HepG2 (cell line): Measurements from ENCODE around the gene DENND4B. TPM values are rescaled to one million over a fixed set of nuclear protein-coding genes. Genes with fewer than 3 reads are reported as not detected.

Experiments
- DBP ChIP-seq: sonication (generic); formaldehyde crosslinking; IDR thresholded peaks from 2 replicates; pipeline ENCODE4 v1.4.0; 2020; ENCODE audit warnings: missing genetic modification reagents; ENCODE audit errors: not compliant biosample characterization
- GATA4 ChIP-seq: sonication (generic); IDR thresholded peaks from 2 replicates; pipeline ENCODE4 v1.6.1; 2016; ENCODE audit warnings: antibody characterized with exemption, low read depth, borderline replicate concordance
- HDAC6 ChIP-seq: fragments of 200-600 bp; sonication (generic); IDR thresholded peaks from 2 replicates; pipeline ENCODE4 v1.7.0; 2017; ENCODE audit warnings: mild to moderate bottlenecking, antibody characterized with exemption, low read length, low read depth
- MED13 ChIP-seq: sonication (generic); formaldehyde crosslinking; IDR thresholded peaks from 2 replicates; pipeline ENCODE4 v1.5.0; 2020; ENCODE audit warnings: missing genetic modification reagents
- NFE2L1 ChIP-seq: sonication (generic); formaldehyde crosslinking; IDR thresholded peaks from 2 replicates; pipeline ENCODE4 v1.4.0; 2020; ENCODE audit warnings: missing genetic modification reagents, mild to moderate bottlenecking, borderline replicate concordance
- PBX3 ChIP-seq: sonication (generic); formaldehyde crosslinking; IDR thresholded peaks from 2 replicates; pipeline ENCODE4 v1.8.1; 2023; ENCODE audit warnings: missing genetic modification reagents, inconsistent platforms, borderline replicate concordance
- RFX3 ChIP-seq: IDR thresholded peaks from 2 replicates; pipeline ENCODE4 v1.6.1; 2016; ENCODE audit warnings: missing biosample characterization, missing genetic modification reagents
- TEAD3 ChIP-seq: optimal IDR thresholded peaks from 2 replicates; pipeline ENCODE3; 2016; ENCODE audit warnings: borderline replicate concordance
- ZBTB34 ChIP-seq: sonication (generic); formaldehyde crosslinking; IDR thresholded peaks from 2 replicates; pipeline ENCODE4 v1.8.0; 2022; ENCODE audit warnings: mild to moderate bottlenecking, missing genetic modification reagents
- ZFP41 ChIP-seq: sonication (generic); formaldehyde crosslinking; IDR thresholded peaks from 2 replicates; pipeline ENCODE4 v1.4.0; 2020; ENCODE audit warnings: mild to moderate bottlenecking, missing genetic modification reagents, borderline replicate concordance
- ZMYM4 ChIP-seq: sonication (generic); formaldehyde crosslinking; IDR thresholded peaks from 2 replicates; pipeline ENCODE4 v1.8.1; 2023; ENCODE audit warnings: mild to moderate bottlenecking, missing genetic modification reagents
- ZNF256 ChIP-seq: sonication (generic); formaldehyde crosslinking; conservative IDR thresholded peaks from 2 replicates; pipeline ENCODE4 v1.4.0; 2020; ENCODE audit warnings: missing genetic modification reagents
- ZNF335 ChIP-seq: sonication (generic); formaldehyde crosslinking; IDR thresholded peaks from 2 replicates; pipeline ENCODE4 v1.4.0; 2020; ENCODE audit warnings: missing genetic modification reagents
- ZNF354B ChIP-seq: sonication (generic); formaldehyde crosslinking; IDR thresholded peaks from 2 replicates; pipeline ENCODE4 v1.8.0; 2022; ENCODE audit warnings: mild to moderate bottlenecking, missing genetic modification reagents
- ZNF773 ChIP-seq: sonication (generic); formaldehyde crosslinking; IDR thresholded peaks from 2 replicates; pipeline ENCODE4 v1.4.0; 2020; ENCODE audit warnings: missing genetic modification reagents, borderline replicate concordance
- ZZZ3 ChIP-seq: sonication (generic); formaldehyde crosslinking; IDR thresholded peaks from 2 replicates; pipeline ENCODE4 v1.4.0; 2020; ENCODE audit warnings: missing genetic modification reagents, mild to moderate bottlenecking, borderline replicate concordance
- polyA plus RNA-seq, 8 experiments: library from polyadenylated mRNA; depleted of rRNA in 3 of 8; stranded (reverse) in 7 of 8; unstranded in 1 of 8; fragments of >200 nt; fragmentation: Illumina TruSeq in 4 of 8; extraction: Trizol in 4 of 8; gene quantifications; 2 replicates each; pipeline versions ENCODE4 v1.2.1 to v1.2.3, GENCODE V29; 2011 to 2016; ENCODE audit warnings: low read depth in 4 of 8, missing spikeins in 1 of 8, mixed read lengths in 1 of 8; ENCODE audit not compliant: insufficient read depth in 1 of 8
- total RNA-seq, 5 experiments: library from RNA; depleted of rRNA; stranded (reverse); fragments of >200 nt; fragmentation: Illumina TruSeq; extraction: Trizol; gene quantifications; 2 replicates each; pipeline ENCODE4 v1.2.3, GENCODE V29; 2016; ENCODE audit warnings: low read depth in 1 of 5
- TF ChIP-seq, protein P1 (sequence below): sonication (generic); formaldehyde crosslinking; conservative IDR thresholded peaks from 2 replicates; pipeline ENCODE4 v1.4.0; 2020; ENCODE audit warnings: mild to moderate bottlenecking, missing genetic modification reagents, moderate library complexity
- TF ChIP-seq, protein P2 (sequence below): IDR thresholded peaks from 2 replicates; pipeline ENCODE4 v1.6.1; 2018; ENCODE audit warnings: missing genetic modification reagents, mild to moderate bottlenecking, missing compliant biosample characterization
- TF ChIP-seq, protein P3 (sequence below): sonication (generic); formaldehyde crosslinking; IDR thresholded peaks from 2 replicates; pipeline ENCODE4 v1.4.0; 2020; ENCODE audit warnings: low read depth, mild to moderate bottlenecking, missing genetic modification reagents

DENND4B gene
- total and polyA plus RNA-seq, 2 of the 13 experiments (the other 11 are each of a cell fraction or from before 2014, with no cell fraction given), result 15.1 to 20.3 TPM

DNA sequence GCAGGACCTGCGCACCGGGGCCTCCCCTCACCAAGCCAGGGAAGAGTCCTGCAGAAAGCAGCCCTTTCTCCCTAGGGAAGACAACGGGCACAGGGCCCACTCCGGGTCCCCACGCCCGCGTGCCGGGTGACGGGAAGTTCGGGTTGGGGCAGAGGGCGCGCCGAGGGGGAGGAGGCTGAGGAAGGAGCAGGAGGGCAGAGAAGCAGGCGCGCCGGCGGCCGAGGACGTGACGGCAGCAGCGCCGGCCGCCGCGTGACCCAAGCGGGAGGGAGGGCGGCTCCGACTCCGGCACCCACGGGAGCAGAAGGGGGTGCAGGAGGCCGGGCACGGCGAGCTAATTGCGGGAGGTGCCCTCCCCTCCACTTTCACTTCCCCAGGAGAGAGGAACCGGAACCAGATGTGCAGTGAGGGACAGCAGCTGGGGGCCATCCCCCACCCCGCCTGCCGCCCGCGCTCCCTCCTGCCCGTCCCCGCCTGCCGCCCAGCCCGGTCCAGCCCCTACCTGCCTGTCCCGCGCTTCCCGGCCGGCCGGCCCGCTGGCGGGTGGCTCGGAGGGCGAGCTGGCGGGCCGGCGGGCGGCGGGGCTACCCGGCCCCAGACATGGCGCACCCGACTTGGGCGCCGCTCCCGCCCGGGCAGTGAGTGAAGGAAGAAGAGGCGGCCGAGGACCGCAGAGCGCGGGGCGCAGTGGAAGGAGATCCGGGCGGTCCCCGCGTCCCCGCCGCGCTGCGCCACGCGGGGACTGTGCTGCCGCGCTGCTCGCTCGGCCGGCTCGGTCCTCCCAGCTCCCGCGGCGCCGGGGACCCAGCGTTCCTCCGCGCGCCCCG is 510 bp downstream of the DENND4B start (continued):
- TF ChIP-seq ZZZ3 (CRISPR knock-in tag), result no peak; the same call in 1 of the 2 replicates
- TF ChIP-seq ZNF256 (CRISPR knock-in tag), result no peak
- no peak for TF ChIP-seq MED13 (CRISPR knock-in tag)
- TF ChIP-seq DBP, result no peak
- no peak for TF ChIP-seq ZBTB34
- TF ChIP-seq NFE2L1 (CRISPR knock-in tag), result no peak
- TF ChIP-seq ZMYM4 (CRISPR knock-in tag), result peak; percentile 37; the same call in 1 of the 2 replicates
- no peak for TF ChIP-seq ZNF773 (CRISPR knock-in tag)
- TF ChIP-seq HDAC6, result no peak
- TF ChIP-seq GATA4, result no peak
- TF ChIP-seq, protein P1, sequence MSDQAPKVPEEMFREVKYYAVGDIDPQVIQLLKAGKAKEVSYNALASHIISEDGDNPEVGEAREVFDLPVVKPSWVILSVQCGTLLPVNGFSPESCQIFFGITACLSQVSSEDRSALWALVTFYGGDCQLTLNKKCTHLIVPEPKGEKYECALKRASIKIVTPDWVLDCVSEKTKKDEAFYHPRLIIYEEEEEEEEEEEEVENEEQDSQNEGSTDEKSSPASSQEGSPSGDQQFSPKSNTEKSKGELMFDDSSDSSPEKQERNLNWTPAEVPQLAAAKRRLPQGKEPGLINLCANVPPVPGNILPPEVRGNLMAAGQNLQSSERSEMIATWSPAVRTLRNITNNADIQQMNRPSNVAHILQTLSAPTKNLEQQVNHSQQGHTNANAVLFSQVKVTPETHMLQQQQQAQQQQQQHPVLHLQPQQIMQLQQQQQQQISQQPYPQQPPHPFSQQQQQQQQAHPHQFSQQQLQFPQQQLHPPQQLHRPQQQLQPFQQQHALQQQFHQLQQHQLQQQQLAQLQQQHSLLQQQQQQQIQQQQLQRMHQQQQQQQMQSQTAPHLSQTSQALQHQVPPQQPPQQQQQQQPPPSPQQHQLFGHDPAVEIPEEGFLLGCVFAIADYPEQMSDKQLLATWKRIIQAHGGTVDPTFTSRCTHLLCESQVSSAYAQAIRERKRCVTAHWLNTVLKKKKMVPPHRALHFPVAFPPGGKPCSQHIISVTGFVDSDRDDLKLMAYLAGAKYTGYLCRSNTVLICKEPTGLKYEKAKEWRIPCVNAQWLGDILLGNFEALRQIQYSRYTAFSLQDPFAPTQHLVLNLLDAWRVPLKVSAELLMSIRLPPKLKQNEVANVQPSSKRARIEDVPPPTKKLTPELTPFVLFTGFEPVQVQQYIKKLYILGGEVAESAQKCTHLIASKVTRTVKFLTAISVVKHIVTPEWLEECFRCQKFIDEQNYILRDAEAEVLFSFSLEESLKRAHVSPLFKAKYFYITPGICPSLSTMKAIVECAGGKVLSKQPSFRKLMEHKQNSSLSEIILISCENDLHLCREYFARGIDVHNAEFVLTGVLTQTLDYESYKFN, result no peak
- no peak for TF ChIP-seq PBX3 (CRISPR knock-in tag)
- TF ChIP-seq, protein P2, sequence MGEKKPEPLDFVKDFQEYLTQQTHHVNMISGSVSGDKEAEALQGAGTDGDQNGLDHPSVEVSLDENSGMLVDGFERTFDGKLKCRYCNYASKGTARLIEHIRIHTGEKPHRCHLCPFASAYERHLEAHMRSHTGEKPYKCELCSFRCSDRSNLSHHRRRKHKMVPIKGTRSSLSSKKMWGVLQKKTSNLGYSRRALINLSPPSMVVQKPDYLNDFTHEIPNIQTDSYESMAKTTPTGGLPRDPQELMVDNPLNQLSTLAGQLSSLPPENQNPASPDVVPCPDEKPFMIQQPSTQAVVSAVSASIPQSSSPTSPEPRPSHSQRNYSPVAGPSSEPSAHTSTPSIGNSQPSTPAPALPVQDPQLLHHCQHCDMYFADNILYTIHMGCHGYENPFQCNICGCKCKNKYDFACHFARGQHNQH (CRISPR knock-in tag), result no peak; the same call in 1 of the 2 replicates
- TF ChIP-seq TEAD3 (CRISPR knock-in tag), result no peak
- no peak for TF ChIP-seq ZNF335 (CRISPR knock-in tag)
- TF ChIP-seq RFX3 (CRISPR knock-in tag), result no peak
- TF ChIP-seq ZNF354B (CRISPR knock-in tag), result no peak
- TF ChIP-seq ZFP41 (CRISPR knock-in tag), result 0 out of 2 replicates have a peak, but pooled peaks have one; percentile 60
- TF ChIP-seq, protein P3, sequence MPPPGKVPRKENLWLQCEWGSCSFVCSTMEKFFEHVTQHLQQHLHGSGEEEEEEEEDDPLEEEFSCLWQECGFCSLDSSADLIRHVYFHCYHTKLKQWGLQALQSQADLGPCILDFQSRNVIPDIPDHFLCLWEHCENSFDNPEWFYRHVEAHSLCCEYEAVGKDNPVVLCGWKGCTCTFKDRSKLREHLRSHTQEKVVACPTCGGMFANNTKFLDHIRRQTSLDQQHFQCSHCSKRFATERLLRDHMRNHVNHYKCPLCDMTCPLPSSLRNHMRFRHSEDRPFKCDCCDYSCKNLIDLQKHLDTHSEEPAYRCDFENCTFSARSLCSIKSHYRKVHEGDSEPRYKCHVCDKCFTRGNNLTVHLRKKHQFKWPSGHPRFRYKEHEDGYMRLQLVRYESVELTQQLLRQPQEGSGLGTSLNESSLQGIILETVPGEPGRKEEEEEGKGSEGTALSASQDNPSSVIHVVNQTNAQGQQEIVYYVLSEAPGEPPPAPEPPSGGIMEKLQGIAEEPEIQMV, result no peak
